ENCODE results near the gene CPNE6. TPM values are rescaled to one million over a fixed set of nuclear protein-coding genes. Genes with fewer than 3 reads are reported as not detected.

The CPNE6 gene
- total and polyA plus RNA-seq, 2 donors (not counting 1 experiment from before 2014, with no cell fraction given), result not detected

DNA sequence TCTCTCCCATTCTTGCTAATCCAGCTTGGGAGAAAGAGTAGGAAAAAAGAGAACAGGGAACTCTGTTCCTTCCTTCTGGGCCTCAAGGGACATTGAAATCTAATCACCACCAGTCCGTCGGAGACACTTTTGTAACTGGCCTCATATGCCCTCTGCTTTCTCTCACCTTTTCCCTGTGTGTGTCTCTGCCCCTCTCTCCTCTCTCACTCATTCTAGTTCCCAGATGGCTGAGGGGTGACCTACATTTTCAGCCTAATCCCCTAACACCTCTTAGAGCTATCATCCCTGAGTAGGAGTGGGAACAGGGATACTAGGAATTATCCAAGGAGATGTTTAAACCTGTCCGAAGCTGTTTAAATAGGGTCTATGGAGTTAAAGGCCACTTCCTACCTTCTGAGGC, 13.9 kb downstream of the CPNE6 start:
- Histone ChIP-seq H2AFZ (ENCODE audit: insufficient read depth, low read depth, low read length, poor library complexity, severe bottlenecking) (no peak overlapping the region), H3K36me3 (replicated peaks in 1 of 2; ENCODE audit: control extremely low read depth in 1 of 2, control insufficient read depth in 1 of 2, extremely low read depth in 1 of 2, insufficient read depth in 2 of 2, low read length in 1 of 2) (no peaks in the 10 kb centered on the region), H3K79me2 (ENCODE audit: control insufficient read depth, insufficient read depth, low read length) (peaks cover 4% of the 10 kb centered on the region), H3K9me3 (ENCODE audit: control extremely low read depth in 1 of 3, control insufficient read depth in 2 of 3, insufficient read depth in 1 of 3, low read length in 2 of 3) (no peaks in the 10 kb centered on the region), H3K27me3 (replicated peaks in 1 of 4; ENCODE audit: control extremely low read depth in 1 of 4, control insufficient read depth in 3 of 4, insufficient read depth in 4 of 4, low read length in 3 of 4) (no peaks in the 10 kb centered on the region), H3K4me3 (ENCODE audit: control extremely low read depth in 1 of 5, extremely low read depth in 1 of 5, insufficient read depth in 1 of 5, low read depth in 2 of 5, low read length in 4 of 5) (no peak overlapping the region), H4K20me1 (ENCODE audit: control insufficient read depth, insufficient read depth, low read length, poor library complexity, severe bottlenecking) (no peaks in the 10 kb centered on the region), H3K27ac (ENCODE audit: low read length in 2 of 2) (no peak overlapping the region), H3K4me2 (replicated peaks; ENCODE audit: low read depth, low read length, poor library complexity, severe bottlenecking) (no peak overlapping the region), H3K9ac (ENCODE audit: low read length) (no peak overlapping the region), H3K4me1 (ENCODE audit: control insufficient read depth in 2 of 2, insufficient read depth in 2 of 2, low read length in 2 of 2) (peaks cover 12 to 17% of the 10 kb centered on the region in 2 donors)
- H3K27ac Mint-ChIP-seq, result no peak overlapping the region
- no peak for TF ChIP-seq EZH2 (IDR thresholded peaks at IDR 0.05; ENCODE audit: borderline replicate concordance, insufficient read depth, low read depth, low read length, poor library complexity, severe bottlenecking)
- TF ChIP-seq, protein P1, sequence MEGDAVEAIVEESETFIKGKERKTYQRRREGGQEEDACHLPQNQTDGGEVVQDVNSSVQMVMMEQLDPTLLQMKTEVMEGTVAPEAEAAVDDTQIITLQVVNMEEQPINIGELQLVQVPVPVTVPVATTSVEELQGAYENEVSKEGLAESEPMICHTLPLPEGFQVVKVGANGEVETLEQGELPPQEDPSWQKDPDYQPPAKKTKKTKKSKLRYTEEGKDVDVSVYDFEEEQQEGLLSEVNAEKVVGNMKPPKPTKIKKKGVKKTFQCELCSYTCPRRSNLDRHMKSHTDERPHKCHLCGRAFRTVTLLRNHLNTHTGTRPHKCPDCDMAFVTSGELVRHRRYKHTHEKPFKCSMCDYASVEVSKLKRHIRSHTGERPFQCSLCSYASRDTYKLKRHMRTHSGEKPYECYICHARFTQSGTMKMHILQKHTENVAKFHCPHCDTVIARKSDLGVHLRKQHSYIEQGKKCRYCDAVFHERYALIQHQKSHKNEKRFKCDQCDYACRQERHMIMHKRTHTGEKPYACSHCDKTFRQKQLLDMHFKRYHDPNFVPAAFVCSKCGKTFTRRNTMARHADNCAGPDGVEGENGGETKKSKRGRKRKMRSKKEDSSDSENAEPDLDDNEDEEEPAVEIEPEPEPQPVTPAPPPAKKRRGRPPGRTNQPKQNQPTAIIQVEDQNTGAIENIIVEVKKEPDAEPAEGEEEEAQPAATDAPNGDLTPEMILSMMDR (IDR thresholded peaks at IDR 0.05), result no peak
- ATAC-seq (ENCODE audit: low read depth), result no peak
- peaks cover 18% of the 10 kb centered on the region for H3K4me1 Mint-ChIP-seq
- WGBS (ENCODE audit: insufficient coverage), result 100% methylated on average over 2 of the region's 3 CpGs
- no peak overlapping the region for H3K4me3 Mint-ChIP-seq
- POLR2A ChIA-PET, result no interaction called here
- DNase-seq, result no peak
- H3K9me3 Mint-ChIP-seq (ENCODE audit: insufficient read depth), result no peaks in the 10 kb centered on the region
- CTCF ChIA-PET, result interaction anchor here (1.2 to 8.0 kb wide), 3 partner anchors 23 to 28 kb away, joined by 3 to 75 read pairs (median 17); no protein-coding TSS in a partner anchor
- no peaks in the 10 kb centered on the region for H3K27me3 Mint-ChIP-seq
- intact Hi-C loops (cut with micrococcal nuclease), result no loop called here

DNA sequence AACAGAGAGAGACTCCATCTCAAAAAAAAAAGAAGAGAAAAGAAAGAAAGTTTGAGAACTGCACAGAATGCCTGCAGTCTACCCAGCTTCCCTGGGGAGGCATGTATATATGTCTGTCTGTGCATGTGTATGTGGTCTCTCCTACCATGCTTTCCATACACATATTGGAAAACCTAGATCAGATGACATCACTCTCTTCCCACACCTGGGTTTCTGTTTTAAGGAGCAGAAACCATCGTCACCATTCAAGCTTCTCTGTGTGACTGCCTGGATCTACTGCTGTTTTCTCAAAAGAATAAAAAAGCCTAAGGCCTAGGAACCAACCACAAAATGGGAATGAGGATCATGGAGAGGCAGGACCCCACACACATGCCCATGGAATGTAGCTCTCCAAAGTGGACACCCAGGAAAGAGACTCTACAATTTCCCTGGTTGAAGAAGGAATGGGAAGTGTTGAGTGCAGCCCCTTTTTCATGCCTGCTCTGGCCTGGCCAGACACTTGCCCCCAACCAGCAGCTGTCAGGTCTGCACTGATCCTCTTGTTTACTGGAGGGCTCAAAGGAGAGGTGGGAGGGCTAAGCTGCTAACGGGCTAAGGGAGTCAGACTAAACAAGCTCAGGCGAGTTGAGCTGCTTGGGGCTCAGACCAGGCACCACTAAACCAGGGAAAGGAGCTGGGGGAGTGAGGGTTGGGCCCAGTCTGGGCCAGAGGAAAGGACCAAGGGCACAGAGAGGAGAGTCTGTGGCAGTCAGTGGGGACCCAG, 15.0 kb downstream of the CPNE6 start:
- ChIA-PET CTCF (interaction anchor here (1.2 to 8.0 kb wide), 3 partner anchors 22 to 32 kb away, joined by 3 to 75 read pairs (median 17); no protein-coding TSS in a partner anchor), POLR2A (no interaction called here)
- no peaks in the 10 kb centered on the region for H3K36me3 ChIP-seq (replicated peaks in 1 of 2; ENCODE audit: control extremely low read depth in 1 of 2, control insufficient read depth in 1 of 2, extremely low read depth in 1 of 2, insufficient read depth in 2 of 2, low read length in 1 of 2)
- DNase-seq, result no peak
- Mint-ChIP-seq H3K9me3 (ENCODE audit: insufficient read depth) (no peaks in the 10 kb centered on the region), H3K27ac (no peak overlapping the region), H3K4me3 (no peak overlapping the region), H3K27me3 (no peaks in the 10 kb centered on the region), H3K4me1 (peaks cover 17% of the 10 kb centered on the region)
- no peak overlapping the region for H3K4me3 ChIP-seq (ENCODE audit: control extremely low read depth in 1 of 5, extremely low read depth in 1 of 5, insufficient read depth in 1 of 5, low read depth in 2 of 5, low read length in 4 of 5)
- no peak overlapping the region for H3K4me2 ChIP-seq (replicated peaks; ENCODE audit: low read depth, low read length, poor library complexity, severe bottlenecking)
- H3K79me2 ChIP-seq (ENCODE audit: control insufficient read depth, insufficient read depth, low read length), result peaks cover 4% of the 10 kb centered on the region
- no peak overlapping the region for H3K27ac ChIP-seq (ENCODE audit: low read length in 2 of 2)
- ATAC-seq (ENCODE audit: low read depth), result no peak
- peaks cover 5 to 16% of the 10 kb centered on the region in 2 donors for H3K4me1 ChIP-seq (ENCODE audit: control insufficient read depth in 2 of 2, insufficient read depth in 2 of 2, low read length in 2 of 2)
- no peaks in the 10 kb centered on the region for H3K9me3 ChIP-seq (ENCODE audit: control extremely low read depth in 1 of 3, control insufficient read depth in 2 of 3, insufficient read depth in 1 of 3, low read length in 2 of 3)
- WGBS (ENCODE audit: insufficient coverage), result 90% methylated on average over 3 of the region's 3 CpGs
- intact Hi-C loops (cut with micrococcal nuclease), result no loop called here
- H3K9ac ChIP-seq (ENCODE audit: low read length), result no peak overlapping the region
- no peak overlapping the region for H2AFZ ChIP-seq (ENCODE audit: insufficient read depth, low read depth, low read length, poor library complexity, severe bottlenecking)
- no peaks in the 10 kb centered on the region for H3K27me3 ChIP-seq (replicated peaks in 1 of 4; ENCODE audit: control extremely low read depth in 1 of 4, control insufficient read depth in 3 of 4, insufficient read depth in 4 of 4, low read length in 3 of 4)
- H4K20me1 ChIP-seq (ENCODE audit: control insufficient read depth, insufficient read depth, low read length, poor library complexity, severe bottlenecking), result no peaks in the 10 kb centered on the region
- TF ChIP-seq EZH2 (IDR thresholded peaks at IDR 0.05; ENCODE audit: borderline replicate concordance, insufficient read depth, low read depth, low read length, poor library complexity, severe bottlenecking), result no peak
- TF ChIP-seq, protein P1 (IDR thresholded peaks at IDR 0.05), result no peak

Data from B cell (primary cell).